ENCODE measurements around the gene PLCB1. TPM values are rescaled to one million over a fixed set of nuclear protein-coding genes. Genes with fewer than 3 reads are reported as not detected.
A peak's percentile ranks its signal among the peaks of the same experiment; 100 is the strongest.

PLCB1 gene
- total RNA-seq, 1 experiment from 2014 or later = 11.3 TPM

- no peak for TF ChIP-seq E2F1 (CRISPR knock-in tag; IDR thresholded peaks at IDR 0.05)
Measured at GRCh38 chr20:8519887-8520286, 387.8 kb downstream of the PLCB1 start (continued).

- TF ChIP-seq ARID4B (CRISPR knock-in tag; IDR thresholded peaks at IDR 0.05; ENCODE audit: borderline replicate concordance) (no peak), ZNF219 (CRISPR knock-in tag; IDR thresholded peaks at IDR 0.05; ENCODE audit: borderline replicate concordance) (no peak), CREM (CRISPR knock-in tag; IDR thresholded peaks at IDR 0.05) (no peak)
- TF ChIP-seq, protein P1, sequence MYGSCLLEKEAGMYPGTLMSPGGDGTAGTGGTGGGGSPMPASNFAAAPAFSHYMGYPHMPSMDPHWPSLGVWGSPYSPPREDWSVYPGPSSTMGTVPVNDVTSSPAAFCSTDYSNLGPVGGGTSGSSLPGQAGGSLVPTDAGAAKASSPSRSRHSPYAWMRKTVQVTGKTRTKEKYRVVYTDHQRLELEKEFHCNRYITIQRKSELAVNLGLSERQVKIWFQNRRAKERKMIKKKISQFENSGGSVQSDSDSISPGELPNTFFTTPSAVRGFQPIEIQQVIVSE (CRISPR knock-in tag; IDR thresholded peaks at IDR 0.05; ENCODE audit: borderline replicate concordance) = no peak
- Mint-ChIP-seq H3K27me3 (ENCODE audit: low read depth) (no peaks in the 10 kb centered on the region), H3K27ac (no peak overlapping the region), H3K9me3 (no peaks in the 10 kb centered on the region), H3K4me3 (no peak overlapping the region), H3K36me3 (no peaks in the 10 kb centered on the region), H3K4me1 (peaks cover 30% of the 10 kb centered on the region)
- ATAC-seq = no peak
- POLR2A ChIA-PET = no interaction called here
- no peak for DNase-seq (ENCODE audit: low spot score)
- CTCF ChIA-PET = no interaction called here
Measured at GRCh38 chr20:8522168-8522567, 390.1 kb downstream of the PLCB1 start.

- POLR2A ChIA-PET = no interaction called here
- H3K4me3 Mint-ChIP-seq = no peak overlapping the region
- no peaks in the 10 kb centered on the region for H3K27me3 Mint-ChIP-seq (ENCODE audit: low read depth)
- H3K4me1 Mint-ChIP-seq = peaks cover 29% of the 10 kb centered on the region
- TF ChIP-seq GTF2I (CRISPR knock-in tag; conservative IDR thresholded peaks at IDR 0.05) = no peak
- no peak for TF ChIP-seq E2F5 (CRISPR knock-in tag; IDR thresholded peaks at IDR 0.05)
- TF ChIP-seq ZNF423 (CRISPR knock-in tag; IDR thresholded peaks at IDR 0.05) = no peak
- TF ChIP-seq ZNF317 (CRISPR knock-in tag; IDR thresholded peaks at IDR 0.05; ENCODE audit: borderline replicate concordance, low read depth) = no peak
- DNase-seq (ENCODE audit: low spot score) (peak; percentile 14), ATAC-seq (0 out of 2 replicates have a peak, but pooled peaks have one; percentile 41)
- H3K9me3 Mint-ChIP-seq = no peaks in the 10 kb centered on the region
- CTCF ChIA-PET = no interaction called here
- H3K27ac Mint-ChIP-seq = peak overlapping the region; percentile 66; the same call in 1 of the 2 replicates
- no peaks in the 10 kb centered on the region for H3K36me3 Mint-ChIP-seq
Measured at GRCh38 chr20:8523684-8524083, 391.6 kb downstream of the PLCB1 start.

- Mint-ChIP-seq H3K36me3 (no peaks in the 10 kb centered on the region), H3K27ac (peak overlapping the region; percentile 55; the same call in 1 of the 2 replicates), H3K4me3 (no peak overlapping the region), H3K4me1 (peaks cover 22% of the 10 kb centered on the region), H3K27me3 (ENCODE audit: low read depth) (no peaks in the 10 kb centered on the region), H3K9me3 (no peaks in the 10 kb centered on the region)
- POLR2A ChIA-PET = no interaction called here
- CTCF ChIA-PET = no interaction called here
- ATAC-seq (peak; percentile 69), DNase-seq (ENCODE audit: low spot score) (no peak)
- TF ChIP-seq ZNF396 (CRISPR knock-in tag; IDR thresholded peaks at IDR 0.05; ENCODE audit: borderline replicate concordance) (no peak), GABPB1 (CRISPR knock-in tag; IDR thresholded peaks at IDR 0.05) (no peak), GRHL2 (CRISPR knock-in tag; IDR thresholded peaks at IDR 0.05; ENCODE audit: insufficient replicate concordance, severe bottlenecking) (no peak), STAT6 (CRISPR knock-in tag; conservative IDR thresholded peaks at IDR 0.05; ENCODE audit: low read depth) (no peak)
- TF ChIP-seq, protein P2, sequence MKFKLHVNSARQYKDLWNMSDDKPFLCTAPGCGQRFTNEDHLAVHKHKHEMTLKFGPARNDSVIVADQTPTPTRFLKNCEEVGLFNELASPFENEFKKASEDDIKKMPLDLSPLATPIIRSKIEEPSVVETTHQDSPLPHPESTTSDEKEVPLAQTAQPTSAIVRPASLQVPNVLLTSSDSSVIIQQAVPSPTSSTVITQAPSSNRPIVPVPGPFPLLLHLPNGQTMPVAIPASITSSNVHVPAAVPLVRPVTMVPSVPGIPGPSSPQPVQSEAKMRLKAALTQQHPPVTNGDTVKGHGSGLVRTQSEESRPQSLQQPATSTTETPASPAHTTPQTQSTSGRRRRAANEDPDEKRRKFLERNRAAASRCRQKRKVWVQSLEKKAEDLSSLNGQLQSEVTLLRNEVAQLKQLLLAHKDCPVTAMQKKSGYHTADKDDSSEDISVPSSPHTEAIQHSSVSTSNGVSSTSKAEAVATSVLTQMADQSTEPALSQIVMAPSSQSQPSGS (CRISPR knock-in tag; IDR thresholded peaks at IDR 0.05; ENCODE audit: borderline replicate concordance, low read depth) = no peak
Measured at GRCh38 chr20:8524101-8525016, 392.3 kb downstream of the PLCB1 start.

Measured in WTC11 (cell line).